ENCODE results near the gene PARP8. TPM values are rescaled to one million over a fixed set of nuclear protein-coding genes. Genes with fewer than 3 reads are reported as not detected.

PARP8 gene
- total RNA-seq, 6 donors from 2014 or later = 33.3 to 64.1 (median 34.6) TPM

GRCh38 chr5:50814556-50814955 is 148.1 kb downstream of the PARP8 start:
- peaks cover 4 to 6% (median 5%) of the 10 kb centered on the region in 4 donors for H3K36me3 ChIP-seq
- no peaks in the 10 kb centered on the region for H3K4me1 ChIP-seq
- no peak overlapping the region for H3K27ac ChIP-seq
- no peaks in the 10 kb centered on the region for H3K9me3 ChIP-seq
- H3K4me3 ChIP-seq = no peak overlapping the region
- no peak for ATAC-seq (ENCODE audit: low FRiP score in 2 of 2)
- WGBS, 2 donors = 92 to 94% methylated on average over 6 of the region's 6 CpGs
- no peak for TF ChIP-seq POLR2A (IDR thresholded peaks at IDR 0.05)
- no peak for DNase-seq
- H3K27me3 ChIP-seq = no peaks in the 10 kb centered on the region

- Histone ChIP-seq H3K9me3 (no peaks in the 10 kb centered on the region), H3K4me3 (no peak overlapping the region), H3K27ac (no peak overlapping the region), H3K27me3 (no peaks in the 10 kb centered on the region), H3K36me3 (peaks cover 1 to 20% (median 6%) of the 10 kb centered on the region in 4 donors), H3K4me1 (no peaks in the 10 kb centered on the region)
- WGBS, 2 donors = 92 to 98% methylated on average over 2 of the region's 2 CpGs
- no peak for DNase-seq
- TF ChIP-seq CTCF (IDR thresholded peaks at IDR 0.05) (no peak), POLR2AphosphoS5 (IDR thresholded peaks at IDR 0.05) (no peak), EP300 (IDR thresholded peaks at IDR 0.05) (no peak), POLR2A (IDR thresholded peaks at IDR 0.05) (no peak)
- ATAC-seq (ENCODE audit: low FRiP score in 2 of 2) = no peak
These were observed 155.6 kb downstream of the PARP8 start for GRCh38 chr5:50822046-50822445.

GRCh38 chr5:50822761-50823160 is 156.3 kb downstream of the PARP8 start:
- no peak for DNase-seq
- 86 to 89% methylated on average over 3 of the region's 3 CpGs for WGBS, 2 donors
- Histone ChIP-seq H3K27me3 (no peaks in the 10 kb centered on the region), H3K4me1 (no peaks in the 10 kb centered on the region), H3K36me3 (peaks cover 0 to 26% (median 9%) of the 10 kb centered on the region in 4 donors), H3K9me3 (no peaks in the 10 kb centered on the region), H3K4me3 (no peak overlapping the region), H3K27ac (no peak overlapping the region)
- TF ChIP-seq POLR2A (IDR thresholded peaks at IDR 0.05) (no peak), CTCF (IDR thresholded peaks at IDR 0.05) (no peak), EP300 (IDR thresholded peaks at IDR 0.05) (no peak), POLR2AphosphoS5 (IDR thresholded peaks at IDR 0.05) (no peak)
- no peak for ATAC-seq (ENCODE audit: low FRiP score in 2 of 2)

GRCh38 chr5:50823568-50823967 is 157.1 kb downstream of the PARP8 start:
- no peaks in the 10 kb centered on the region for H3K9me3 ChIP-seq
- DNase-seq (no peak), ATAC-seq (ENCODE audit: low FRiP score in 2 of 2) (no peak)
- no peak overlapping the region for H3K4me3 ChIP-seq
- no peaks in the 10 kb centered on the region for H3K27me3 ChIP-seq
- peaks cover 4 to 34% (median 16%) of the 10 kb centered on the region in 4 donors for H3K36me3 ChIP-seq
- 81 to 91% methylated on average over 6 of the region's 6 CpGs for WGBS, 2 donors
- no peaks in the 10 kb centered on the region for H3K4me1 ChIP-seq
- TF ChIP-seq POLR2AphosphoS5 (IDR thresholded peaks at IDR 0.05) (no peak), CTCF (IDR thresholded peaks at IDR 0.05) (no peak), EP300 (IDR thresholded peaks at IDR 0.05) (no peak), POLR2A (IDR thresholded peaks at IDR 0.05) (no peak)
- no peak overlapping the region for H3K27ac ChIP-seq

GRCh38 chr5:50824109-50824508 is 157.7 kb downstream of the PARP8 start:
- Histone ChIP-seq H3K4me3 (no peak overlapping the region), H3K36me3 (peaks cover 4 to 40% (median 19%) of the 10 kb centered on the region in 4 donors), H3K27ac (no peak overlapping the region), H3K27me3 (no peaks in the 10 kb centered on the region), H3K4me1 (no peaks in the 10 kb centered on the region), H3K9me3 (no peaks in the 10 kb centered on the region)
- TF ChIP-seq CTCF (IDR thresholded peaks at IDR 0.05) = no peak
- no peak for TF ChIP-seq POLR2A (IDR thresholded peaks at IDR 0.05)
- no peak for TF ChIP-seq EP300 (IDR thresholded peaks at IDR 0.05)
- no peak for TF ChIP-seq POLR2AphosphoS5 (IDR thresholded peaks at IDR 0.05)
- DNase-seq = no peak
- ATAC-seq (ENCODE audit: low FRiP score in 2 of 2) = no peak
- WGBS, 2 donors = 98 to 99% methylated on average over 2 of the region's 2 CpGs

Data from upper lobe of left lung (tissue), 6 donors.